ENCODE data around the gene CEP104.

GRCh38 chr1:3762151-3762872, 94.7 kb downstream of the CEP104 start:
- TF ChIP-seq POLR2A (IDR thresholded peaks at IDR 0.05): no peak
- TF ChIP-seq CTCF (IDR thresholded peaks at IDR 0.05): no peak
- TF ChIP-seq POLR2AphosphoS5 (IDR thresholded peaks at IDR 0.05): no peak
